Hepatocyte (in vitro differentiated cells): Measurements from ENCODE around the gene CDC6.

Experiments
- EZH2 ChIP-seq: fragments of 200-600 bp; sonication (generic); IDR thresholded peaks from 2 replicates; pipeline ENCODE4 v1.6.1; 2016; ENCODE audit warnings: antibody characterized with exemption, mild to moderate bottlenecking, borderline replicate concordance
- EZH2phosphoT487 ChIP-seq: fragments of 200-600 bp; sonication (generic); IDR thresholded peaks from one replicate; pipeline ENCODE4 v1.6.1; 2018; ENCODE audit warnings: antibody characterized with exemption, mild to moderate bottlenecking, low read depth, moderate library complexity; ENCODE audit not compliant: unreplicated experiment, severe bottlenecking
- TF ChIP-seq, protein P1 (sequence below): fragments of 200-600 bp; sonication (generic); IDR thresholded peaks from 2 replicates; pipeline ENCODE4 v1.5.1; 2016; ENCODE audit warnings: antibody characterized with exemption, mild to moderate bottlenecking; ENCODE audit not compliant: poor library complexity

DNA sequence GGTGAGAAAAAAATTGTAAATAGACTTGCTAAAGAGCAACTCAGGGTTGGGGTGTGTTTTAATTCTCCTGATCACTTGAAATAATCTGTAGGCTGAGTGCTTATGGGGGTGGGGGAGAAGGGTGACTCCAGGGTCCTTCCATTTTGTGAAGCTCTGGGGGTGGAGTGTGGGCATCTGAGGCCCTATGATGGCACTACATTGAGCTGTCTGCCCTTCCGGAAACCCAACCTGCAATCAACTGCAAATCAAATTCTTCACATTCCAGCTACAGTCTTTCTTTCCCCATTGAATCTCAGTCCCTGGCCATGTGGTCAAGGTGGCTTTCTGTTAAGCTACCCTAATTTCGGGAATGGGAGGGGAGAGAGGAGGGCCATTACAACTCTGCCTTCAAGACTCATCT is 6.0 kb upstream of the CDC6 start:
- TF ChIP-seq, protein P1, sequence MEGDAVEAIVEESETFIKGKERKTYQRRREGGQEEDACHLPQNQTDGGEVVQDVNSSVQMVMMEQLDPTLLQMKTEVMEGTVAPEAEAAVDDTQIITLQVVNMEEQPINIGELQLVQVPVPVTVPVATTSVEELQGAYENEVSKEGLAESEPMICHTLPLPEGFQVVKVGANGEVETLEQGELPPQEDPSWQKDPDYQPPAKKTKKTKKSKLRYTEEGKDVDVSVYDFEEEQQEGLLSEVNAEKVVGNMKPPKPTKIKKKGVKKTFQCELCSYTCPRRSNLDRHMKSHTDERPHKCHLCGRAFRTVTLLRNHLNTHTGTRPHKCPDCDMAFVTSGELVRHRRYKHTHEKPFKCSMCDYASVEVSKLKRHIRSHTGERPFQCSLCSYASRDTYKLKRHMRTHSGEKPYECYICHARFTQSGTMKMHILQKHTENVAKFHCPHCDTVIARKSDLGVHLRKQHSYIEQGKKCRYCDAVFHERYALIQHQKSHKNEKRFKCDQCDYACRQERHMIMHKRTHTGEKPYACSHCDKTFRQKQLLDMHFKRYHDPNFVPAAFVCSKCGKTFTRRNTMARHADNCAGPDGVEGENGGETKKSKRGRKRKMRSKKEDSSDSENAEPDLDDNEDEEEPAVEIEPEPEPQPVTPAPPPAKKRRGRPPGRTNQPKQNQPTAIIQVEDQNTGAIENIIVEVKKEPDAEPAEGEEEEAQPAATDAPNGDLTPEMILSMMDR, result no peak
- TF ChIP-seq EZH2, result no peak
- no peak for TF ChIP-seq EZH2phosphoT487
